HG02870 (cell line): ENCODE data around the gene TSC22D2.
"Not testable (repeated sequence)": the region's sequence is repeated elsewhere in the genome, so short reads cannot be mapped to it uniquely, and the experiment has no call there.

ENCODE experiments used
- ATAC-seq: cut with Tn5 transposase; IDR thresholded peaks from one replicate; pipeline ENCODE4 v1.9.1; 2021; ENCODE audit warnings: mild to moderate bottlenecking, moderate library complexity; ENCODE audit not compliant: unreplicated experiment

TSC22D2 gene

DNA sequence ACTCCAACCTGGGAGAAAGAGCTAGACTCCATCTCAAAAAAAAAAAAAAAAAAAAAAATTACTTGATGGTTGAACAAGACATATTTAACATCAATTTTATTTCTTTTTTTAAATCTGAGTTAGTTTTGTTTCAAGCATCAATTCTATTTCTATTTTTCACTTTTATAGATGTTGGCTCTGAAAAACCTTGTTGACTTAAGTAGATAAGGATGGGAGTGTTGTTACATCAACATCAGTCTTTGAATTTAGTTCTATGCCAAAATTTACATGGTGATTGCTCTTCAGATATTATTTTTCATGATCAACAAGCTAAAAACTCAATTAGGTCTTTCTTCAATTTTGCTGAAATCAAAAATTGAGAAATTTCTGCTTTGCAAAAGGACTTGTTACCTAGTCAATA lies 71.3 kb downstream of the TSC22D2 start:
- no peak for ATAC-seq

GRCh38 chr3:150480877-150481276 lies 72.8 kb downstream of the TSC22D2 start:
- ATAC-seq, result no peak

- ATAC-seq, result no peak
Measured at GRCh38 chr3:150483226-150483625, 75.1 kb downstream of the TSC22D2 start.

DNA sequence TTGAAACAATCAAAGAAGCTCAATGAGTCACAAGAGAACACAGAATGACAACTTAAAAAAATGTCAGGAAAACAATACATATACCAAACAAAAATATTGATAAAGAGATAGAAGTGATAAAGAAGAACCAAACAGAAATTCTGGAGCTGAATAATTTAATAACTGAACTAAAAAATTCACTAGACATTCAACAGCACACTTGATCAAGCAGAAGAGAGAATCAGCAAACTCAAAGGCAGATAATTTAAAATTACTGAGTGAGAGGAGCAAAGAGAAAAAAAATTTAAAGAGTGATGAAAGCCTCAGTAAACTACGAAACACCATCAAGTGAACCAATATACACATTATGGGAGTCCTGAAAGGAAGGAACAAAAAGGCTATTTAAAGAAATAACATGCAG lies 76.3 kb downstream of the TSC22D2 start:
- ATAC-seq, result no peak

DNA sequence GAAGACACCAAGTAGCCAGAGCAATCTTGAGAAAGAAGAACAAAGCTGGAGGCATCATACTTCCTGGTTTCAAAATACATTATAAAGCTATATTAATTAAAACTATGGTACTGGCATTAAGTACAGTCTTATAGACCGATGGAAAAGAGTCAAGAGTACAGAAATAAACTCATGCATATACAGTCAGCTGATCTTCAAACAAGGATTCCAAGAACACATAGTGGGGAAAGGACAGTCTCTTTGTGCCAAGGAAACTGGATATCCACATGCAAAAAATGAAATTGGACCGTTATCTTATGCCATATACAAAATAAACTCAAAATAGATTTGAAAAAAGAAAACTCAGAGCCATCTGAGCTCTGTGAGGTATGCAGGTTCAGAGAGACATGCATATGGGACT lies 80.8 kb downstream of the TSC22D2 start:
- no peak for ATAC-seq

- ATAC-seq, result no peak
Measured at GRCh38 chr3:150490277-150490986, 82.3 kb downstream of the TSC22D2 start.

DNA sequence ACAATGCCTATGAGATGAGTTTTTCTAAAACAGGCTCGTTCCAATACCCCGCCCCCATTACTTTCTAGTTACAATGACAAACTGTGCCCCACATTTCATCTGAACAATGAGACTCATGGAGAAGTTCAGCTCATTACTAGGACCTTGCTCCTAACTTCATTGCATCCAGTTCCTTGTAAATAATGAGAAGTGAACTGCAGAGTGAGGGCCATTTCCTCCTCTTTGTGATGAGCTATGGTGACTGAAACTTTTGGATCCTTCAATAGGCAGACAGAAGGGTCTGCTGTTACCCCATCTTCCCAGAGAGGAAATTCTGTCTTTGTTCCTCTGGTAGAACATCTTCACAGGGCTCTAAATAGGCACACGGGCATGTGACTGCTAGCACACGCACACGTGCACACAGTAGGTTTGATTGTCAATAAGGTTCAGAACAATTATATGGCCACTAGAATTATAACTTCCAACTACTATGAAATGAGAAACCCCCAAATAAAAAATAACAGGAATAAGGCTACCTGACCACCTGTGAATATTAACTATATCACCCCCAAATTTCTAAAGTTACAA lies 86.4 kb downstream of the TSC22D2 start:
- ATAC-seq, result no peak

DNA sequence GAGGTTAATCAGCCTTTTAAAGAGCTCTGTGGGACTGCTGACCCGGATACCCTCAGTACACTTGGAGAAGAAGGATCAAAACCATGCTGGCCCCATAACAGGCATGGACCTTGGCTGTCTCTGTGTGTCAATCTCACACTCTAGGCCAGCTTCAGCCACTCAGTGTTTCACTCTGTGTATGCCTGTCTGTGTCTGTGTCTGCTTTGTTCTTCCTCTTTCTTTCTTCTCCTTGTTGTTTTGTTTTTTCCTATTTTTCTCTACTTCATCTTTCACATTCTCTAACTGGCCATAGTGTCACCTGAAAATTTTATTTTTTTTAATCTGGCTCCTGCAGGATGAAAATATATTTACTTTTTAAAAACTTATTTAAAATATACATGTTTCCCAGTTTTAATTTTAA lies 87.1 kb downstream of the TSC22D2 start:
- no peak for ATAC-seq

- no peak for ATAC-seq
Measured at GRCh38 chr3:150495563-150496168, 87.6 kb downstream of the TSC22D2 start.

- ATAC-seq, result no peak
Measured at GRCh38 chr3:150497956-150498355, 89.9 kb downstream of the TSC22D2 start.

DNA sequence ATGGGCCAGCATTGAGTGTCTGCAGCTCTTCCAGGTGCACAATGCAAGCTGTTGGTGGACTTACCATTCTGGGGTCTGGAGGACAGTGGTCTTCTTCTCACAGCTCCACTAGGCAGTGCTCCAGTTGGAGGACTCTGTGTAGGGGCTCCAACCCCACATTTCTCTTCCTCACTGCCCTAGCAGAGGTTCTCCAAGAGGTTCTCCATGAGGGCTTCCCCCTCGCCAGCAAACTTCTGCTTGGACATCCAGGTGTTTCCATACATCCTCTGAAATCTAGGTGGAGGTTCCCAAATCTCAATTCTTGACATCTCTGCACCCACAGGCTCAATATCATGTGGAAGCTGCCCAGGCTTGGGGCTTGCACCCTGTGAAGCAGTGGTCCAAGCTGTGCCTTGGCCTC lies 92.9 kb downstream of the TSC22D2 start:
- ATAC-seq, result not testable (repeated sequence)

DNA sequence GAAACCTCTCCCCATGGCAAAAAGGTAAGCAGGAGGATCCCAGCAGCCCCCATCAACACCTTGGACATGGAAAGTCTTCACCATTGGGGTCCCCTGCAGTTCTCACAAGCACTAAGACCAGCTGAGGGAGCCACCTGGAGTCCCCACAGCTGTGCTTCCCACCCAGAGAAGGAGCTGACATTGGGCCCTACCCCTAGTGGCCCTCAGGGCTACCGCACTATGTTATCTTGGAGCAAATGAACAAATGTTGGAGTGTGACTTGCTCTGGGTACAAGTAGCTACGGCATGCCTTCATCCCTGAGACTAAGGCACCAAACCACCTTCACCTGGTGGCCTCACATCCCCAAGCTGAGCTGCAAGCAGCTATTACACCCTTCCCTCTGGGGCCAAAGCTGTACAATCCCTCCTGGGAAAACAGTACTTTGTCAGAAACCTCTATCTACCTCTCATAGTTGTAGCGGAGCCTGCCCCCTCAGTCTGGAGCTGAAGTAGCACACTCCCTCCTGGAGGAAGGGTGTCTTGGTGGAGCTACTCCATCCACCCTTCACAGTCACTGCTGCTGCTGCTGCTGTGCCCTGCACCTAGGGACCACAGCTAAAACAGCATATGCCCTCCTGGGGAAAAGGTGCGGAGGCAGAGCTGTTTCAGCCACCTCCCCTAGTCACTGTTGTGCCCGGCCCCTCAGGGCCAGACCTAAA lies 95.5 kb downstream of the TSC22D2 start:
- no peak for ATAC-seq

GRCh38 chr3:150504483-150504882 lies 96.4 kb downstream of the TSC22D2 start:
- ATAC-seq, result no peak

DNA sequence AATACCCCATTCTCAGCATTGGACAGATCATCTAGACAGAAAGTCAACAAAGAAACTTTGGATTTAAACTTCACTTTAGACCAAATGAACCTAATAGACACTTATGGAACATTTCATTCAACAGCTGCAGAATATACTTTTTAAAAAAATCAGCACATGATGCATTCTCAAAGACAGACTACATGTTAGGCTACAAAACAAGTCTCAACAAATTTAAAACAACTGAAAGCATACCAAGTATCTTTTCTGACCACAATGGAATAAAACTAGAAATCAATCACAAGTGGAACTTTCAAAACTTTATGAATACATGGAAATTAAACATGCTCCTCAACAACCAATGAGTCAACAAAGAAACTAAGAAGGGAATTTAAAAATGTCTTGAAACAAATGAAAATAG lies 100.3 kb downstream of the TSC22D2 start:
- no peak for ATAC-seq

- ATAC-seq, result no peak
Measured at GRCh38 chr3:150509780-150510179, 101.7 kb downstream of the TSC22D2 start.

- no peak for ATAC-seq
Measured at GRCh38 chr3:150511122-150511821, 103.2 kb downstream of the TSC22D2 start.

GRCh38 chr3:150515210-150515609 lies 107.1 kb downstream of the TSC22D2 start:
- no peak for ATAC-seq
